H1 (cell line): ENCODE results near the gene RIMKLA. TPM values are rescaled to one million over a fixed set of nuclear protein-coding genes. Genes with fewer than 3 reads are reported as not detected.

Experiments used
- ATF2 ChIP-seq: IDR thresholded peaks from 2 replicates; pipeline ENCODE4 v1.6.1; 2012; ENCODE audit warnings: low read length, inconsistent platforms
- MAX ChIP-seq: IDR thresholded peaks from 2 replicates; pipeline ENCODE4 v1.6.1; 2012; ENCODE audit warnings: inconsistent platforms
- NRF1 ChIP-seq: IDR thresholded peaks from 2 replicates; pipeline ENCODE4 v1.6.1; 2011; ENCODE audit warnings: mild to moderate bottlenecking, low read depth, low read length, improper control_type of control experiment
- RFX5 ChIP-seq: IDR thresholded peaks from 2 replicates; pipeline ENCODE4 v1.6.1; 2011; ENCODE audit warnings: low read depth, low read length, improper control_type of control experiment, borderline replicate concordance
- TCF12 ChIP-seq: IDR thresholded peaks from 2 replicates; pipeline ENCODE4 v1.6.1; 2011; ENCODE audit warnings: low read depth, mild to moderate bottlenecking, low read length
- polyA plus RNA-seq, 7 experiments: library from polyadenylated mRNA; depleted of rRNA in 3 of 7; stranded (reverse) in 5 of 7; unstranded in 2 of 7; fragments of >200 nt in 5 of 7; fragments of 200-250 nt in 2 of 7; gene quantifications; 1 replicate in 5 of 7; 2 replicates in 1 of 7; 4 replicates in 1 of 7; pipeline versions ENCODE4 v1.2.1 to v1.2.3, GENCODE V29; 2011 to 2013; ENCODE audit warnings: missing spikeins in 2 of 7, mixed read lengths in 2 of 7
- total RNA-seq: library from RNA; stranded (reverse); fragmentation: NEBNext Ultra II Directional; extraction: Animal tissue kit (Norgen Biotek cat#: 25700); gene quantifications from 2 replicates; pipeline ENCODE4 v1.2.1, GENCODE V29; 2021

Gene RIMKLA
- total and polyA plus RNA-seq, 2 of the 8 experiments (the other 6 are each of a cell fraction or from before 2014, with no cell fraction given) = 3.2 to 5.8 TPM

- TF ChIP-seq ATF2 (no peak), RFX5 (no peak), TCF12 (no peak), MAX (no peak), NRF1 (no peak)
- TF ChIP-seq, all 59 proteins: peak for 0
Observed at GRCh38 chr1:42414551-42415496, 34.2 kb downstream of the RIMKLA start (continued).
